ENCODE measurements around the gene DYNLT1.
"Not testable (repeated sequence)": the region's sequence is repeated elsewhere in the genome, so short reads cannot be mapped to it uniquely, and the experiment has no call there.

DYNLT1 gene

DNA sequence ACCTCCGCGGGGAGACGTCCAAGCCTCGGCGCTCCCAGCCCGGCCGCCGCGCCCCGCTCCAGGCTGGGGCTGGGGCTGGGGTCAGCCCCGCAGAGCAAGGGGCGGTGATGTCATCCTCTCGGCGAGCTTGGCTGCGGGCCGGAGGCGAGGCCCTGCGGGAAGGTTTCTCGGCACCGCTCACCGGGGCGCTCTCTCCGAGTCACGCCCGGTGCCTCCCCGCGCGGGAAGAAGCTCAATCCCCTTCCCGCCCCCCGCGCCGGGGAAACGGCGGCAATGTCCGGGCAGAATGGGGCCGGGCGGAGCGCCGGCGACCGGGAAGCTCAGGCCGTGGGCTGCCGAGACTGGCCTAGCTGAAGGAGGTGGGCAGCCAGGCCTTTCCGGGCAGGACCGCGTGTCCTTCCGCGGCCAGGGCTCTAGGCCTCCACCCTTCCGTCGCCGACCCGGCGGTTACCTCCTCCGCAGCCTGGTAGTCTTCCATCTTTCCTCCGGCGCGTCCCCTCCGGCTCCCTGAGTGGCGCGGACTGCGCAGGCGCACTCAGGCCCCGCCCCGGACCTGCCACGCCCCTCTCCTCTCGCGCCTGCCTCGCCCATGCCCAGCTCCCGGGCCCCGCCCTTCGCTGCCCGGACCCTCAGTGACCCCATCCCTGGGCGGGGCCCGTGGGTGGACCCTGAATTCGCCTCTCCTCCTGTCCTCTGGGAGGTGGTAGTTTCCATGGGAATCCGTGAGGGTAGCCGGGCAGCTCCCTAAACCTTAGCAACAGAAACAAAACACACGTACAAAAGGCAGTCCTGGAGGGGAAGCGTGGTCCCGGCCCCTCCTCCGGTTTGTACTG lies at the start of gene DYNLT1:
Gene DYNLT1 (minus strand): TSS at position 513 of the 833 bp plus-strand sequence. CDS start 35 bp downstream, at position 478.
- DNase-seq, result peak; percentile 95

- no peak for DNase-seq
Observed at GRCh38 chr6:158688860-158689259, 44.3 kb upstream of the DYNLT1 start.

DNA sequence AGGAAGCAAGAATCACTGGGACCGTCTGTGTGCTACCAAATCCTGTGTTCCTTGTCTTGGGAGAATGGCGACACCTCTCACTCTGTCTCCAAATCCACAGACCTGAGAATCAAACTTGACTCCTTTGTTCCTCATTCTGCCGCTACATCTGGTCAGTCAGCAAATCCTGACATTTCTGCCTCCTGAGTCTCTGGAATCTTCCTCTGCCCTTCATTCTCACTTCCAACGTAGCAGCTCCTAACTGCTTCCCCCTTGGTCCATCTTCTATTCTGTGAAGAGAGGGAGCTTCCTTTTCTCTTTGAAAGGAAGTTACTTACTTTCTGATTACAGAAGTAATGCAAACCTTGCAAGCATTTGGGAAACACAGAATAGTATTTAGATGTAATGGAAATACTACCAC lies 43.0 kb upstream of the DYNLT1 start:
- no peak for DNase-seq

GRCh38 chr6:158686791-158687381 lies 42.3 kb upstream of the DYNLT1 start:
- no peak for DNase-seq

DNA sequence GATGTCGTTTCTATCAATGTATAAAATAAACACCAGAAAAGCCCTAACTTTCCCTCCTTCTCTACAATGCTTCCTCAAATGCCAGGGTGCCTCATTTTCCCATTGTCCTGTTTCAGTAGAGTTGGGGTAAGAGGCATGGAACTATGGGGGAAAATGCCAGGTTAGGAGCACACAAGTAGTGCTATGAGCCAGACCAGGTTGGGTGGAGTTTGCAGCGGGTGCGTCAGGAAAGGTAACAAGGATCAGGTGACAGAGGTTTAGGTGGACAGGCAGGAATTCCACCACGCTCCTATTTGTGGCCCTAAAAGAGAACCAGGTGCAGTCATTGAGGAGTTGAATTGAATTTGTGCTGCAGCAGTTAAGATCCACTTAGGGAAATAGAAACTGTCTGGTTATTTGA lies 41.8 kb upstream of the DYNLT1 start:
- DNase-seq, result no peak

DNA sequence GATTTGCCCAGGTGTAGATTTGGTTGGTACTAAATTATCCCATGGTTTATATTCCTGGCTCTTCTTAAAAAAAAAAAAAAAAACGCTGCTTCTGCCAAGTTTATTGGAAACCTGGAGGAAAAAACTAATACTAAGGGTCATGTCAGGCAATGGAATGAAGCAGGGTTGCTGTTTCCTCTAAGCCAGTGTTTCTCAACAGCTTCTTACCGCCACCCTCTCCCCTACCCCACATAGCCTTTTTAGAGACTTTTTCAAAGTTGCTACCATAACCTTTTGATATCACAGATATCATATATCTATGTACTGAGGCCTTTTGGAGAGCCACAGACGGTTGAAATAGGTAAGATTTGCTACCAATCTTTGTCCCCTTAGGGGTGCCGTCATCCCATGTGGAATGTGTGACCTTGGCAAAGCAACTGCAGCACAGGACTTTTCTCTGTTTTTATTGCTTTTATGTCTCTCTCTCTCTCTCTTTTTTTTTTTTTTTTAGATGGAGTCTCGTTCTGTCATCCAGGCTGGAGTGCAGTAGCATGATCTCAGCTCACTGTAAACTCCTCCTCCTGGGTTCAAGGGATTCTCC lies 40.3 kb upstream of the DYNLT1 start:
- no peak for DNase-seq

DNA sequence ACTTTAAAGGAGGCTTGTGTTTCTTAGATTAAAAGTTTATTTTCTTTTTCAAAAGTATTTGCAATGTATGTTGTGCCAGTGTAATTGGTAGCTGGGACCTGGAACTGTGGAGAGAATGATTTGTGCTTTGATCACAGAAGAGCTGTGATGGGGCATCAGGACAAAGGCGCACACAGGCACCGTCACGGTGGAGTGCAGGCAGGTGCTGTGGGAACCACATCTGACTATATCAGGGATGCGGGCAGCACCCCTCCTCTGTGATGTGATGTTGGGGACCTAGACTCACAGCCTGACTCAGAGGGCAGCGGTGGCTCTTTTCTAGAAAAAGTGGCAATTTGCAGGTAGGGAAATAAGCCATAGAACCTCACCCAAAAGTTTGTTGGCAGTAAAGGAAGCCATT lies 39.8 kb upstream of the DYNLT1 start:
- DNase-seq, result no peak

GRCh38 chr6:158680481-158680880 lies 35.9 kb upstream of the DYNLT1 start:
- no peak for DNase-seq

- DNase-seq, result no peak
Observed at GRCh38 chr6:158680015-158680414, 35.5 kb upstream of the DYNLT1 start.

DNA sequence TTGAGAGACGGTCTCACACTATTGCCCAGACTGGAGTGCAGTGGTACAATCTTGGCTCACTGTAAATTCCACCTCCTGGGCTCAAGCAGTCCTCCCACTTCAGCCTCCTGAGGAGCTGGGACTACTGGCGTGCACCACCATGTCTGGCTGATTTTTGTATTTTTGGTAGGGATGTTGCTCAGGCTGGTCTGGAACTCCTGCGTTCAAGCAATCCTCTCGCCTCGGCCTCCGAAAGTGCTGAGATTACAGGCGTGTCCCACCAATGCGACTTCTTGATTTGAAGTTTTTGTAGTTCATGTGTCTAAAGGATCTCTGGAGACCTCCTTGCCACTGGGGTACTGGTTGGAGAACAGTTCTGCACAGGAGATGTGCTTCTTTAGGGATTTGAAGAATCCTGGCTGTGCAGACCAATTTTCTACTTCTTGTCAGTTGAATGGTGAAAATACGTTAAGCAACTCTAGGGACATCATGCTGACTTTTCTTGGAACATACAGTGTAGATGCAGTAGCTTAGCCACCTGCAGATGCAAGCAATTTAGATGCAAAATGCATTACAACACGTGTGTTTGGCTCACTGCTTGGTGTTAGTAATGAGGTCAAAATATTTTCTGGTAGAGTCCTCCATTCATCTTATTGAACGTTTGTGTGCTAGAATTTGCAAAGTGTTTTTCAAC lies 33.5 kb upstream of the DYNLT1 start:
- no peak for DNase-seq

DNA sequence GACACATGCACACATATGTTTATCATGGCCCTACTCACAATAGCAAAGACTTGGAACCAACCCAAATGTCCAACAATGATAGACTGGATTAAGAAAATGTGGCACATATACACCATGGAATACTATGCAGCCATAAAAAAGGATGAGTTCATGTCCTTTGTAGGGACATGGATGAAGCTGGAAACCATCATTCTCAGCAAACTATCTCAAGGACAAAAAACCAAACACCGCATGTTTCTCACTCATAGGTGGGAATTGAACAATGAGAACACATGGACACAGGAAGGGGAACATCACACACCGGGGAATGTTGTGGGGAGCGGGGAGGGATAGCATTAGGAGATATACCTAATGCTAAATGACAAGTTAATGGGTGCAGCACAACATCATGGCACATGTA lies 32.6 kb upstream of the DYNLT1 start:
- not testable (repeated sequence) for DNase-seq

DNA sequence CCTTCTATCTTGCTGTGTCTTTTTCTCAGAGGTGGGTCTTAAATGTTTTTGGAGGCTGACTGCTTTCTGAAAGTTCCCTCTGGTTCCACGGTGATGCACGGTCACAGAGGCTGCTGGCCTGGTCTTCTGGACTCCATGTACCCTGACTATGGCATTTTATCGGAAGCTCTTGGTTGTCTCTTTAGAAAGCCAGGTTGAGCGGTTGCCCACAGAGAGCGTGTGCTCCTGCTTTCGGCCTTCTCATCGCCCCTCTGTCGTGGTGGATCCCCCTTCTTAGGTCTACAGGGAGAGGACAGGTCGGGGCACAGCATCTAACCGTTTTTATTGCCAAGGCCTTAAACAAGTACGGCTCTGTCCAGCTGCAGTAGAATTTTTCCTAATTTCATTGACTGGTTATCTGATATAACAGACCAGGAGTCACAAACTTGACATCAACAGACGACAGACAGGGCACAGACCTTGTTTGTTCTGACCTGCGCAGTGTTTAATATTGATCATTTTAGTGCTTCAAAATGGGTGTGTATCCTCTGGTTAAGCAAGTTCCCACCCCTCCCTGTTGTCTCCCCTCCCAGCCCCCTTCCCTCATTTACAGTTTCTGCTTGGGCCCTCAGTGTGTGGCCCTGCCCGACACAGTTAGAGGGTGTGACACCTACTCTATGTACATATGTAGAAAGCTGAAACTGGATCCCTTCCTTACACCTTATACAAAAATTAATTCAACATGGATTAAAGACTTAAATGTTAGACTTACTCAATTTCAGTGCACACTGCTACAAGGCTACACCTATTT lies 30.0 kb upstream of the DYNLT1 start:
- DNase-seq, result no peak

- DNase-seq, result no peak
Observed at GRCh38 chr6:158672726-158673125, 28.2 kb upstream of the DYNLT1 start.

- not testable (repeated sequence) for DNase-seq
Observed at GRCh38 chr6:158672119-158672518, 27.6 kb upstream of the DYNLT1 start.

GRCh38 chr6:158669145-158670035 lies 24.8 kb upstream of the DYNLT1 start:
- no peak for DNase-seq

- no peak for DNase-seq
Observed at GRCh38 chr6:158668707-158669103, 24.2 kb upstream of the DYNLT1 start.

DNA sequence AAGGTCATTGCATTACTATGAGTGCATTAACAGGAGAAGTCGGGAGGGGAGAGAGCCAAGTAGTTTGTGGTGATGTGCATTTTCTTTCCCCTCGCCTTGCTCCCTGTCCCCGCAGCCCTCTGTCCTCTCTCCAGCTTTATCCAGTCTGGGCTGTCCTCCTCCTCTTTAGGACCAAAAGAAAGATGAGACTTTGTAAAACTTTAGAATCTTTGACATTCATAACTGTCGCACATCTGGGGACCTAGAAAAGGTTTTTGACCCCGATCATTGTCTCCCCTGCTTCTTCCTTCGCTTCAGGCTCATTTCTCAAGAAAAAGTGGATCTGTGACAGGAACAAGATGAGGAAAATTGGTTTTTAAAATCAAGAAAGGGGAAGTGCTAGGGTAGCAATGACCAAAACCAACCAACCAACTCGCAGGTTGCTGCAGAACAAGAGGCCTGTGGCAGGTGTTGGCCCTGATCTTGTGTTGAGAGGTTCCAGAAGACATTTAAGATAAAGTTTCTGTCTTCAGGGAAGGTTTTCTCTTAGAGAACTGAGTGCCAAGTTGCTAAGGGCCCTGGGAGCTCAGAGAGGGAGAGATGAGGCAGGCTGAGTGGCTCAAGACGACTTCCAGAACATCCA lies 22.9 kb upstream of the DYNLT1 start:
- no peak for DNase-seq

- no peak for DNase-seq
Observed at GRCh38 chr6:158666628-158667359, 22.3 kb upstream of the DYNLT1 start.

- DNase-seq, result no peak
Observed at GRCh38 chr6:158665332-158665731, 20.8 kb upstream of the DYNLT1 start.

GRCh38 chr6:158663625-158664165 lies 19.2 kb upstream of the DYNLT1 start:
- no peak for DNase-seq

All from NCI-H82 (cell line).